Measurements from ENCODE around the gene MUC3A.

MUC3A gene

GRCh38 chr7:100946111-100946510 lies 3.2 kb upstream of the MUC3A start:
- no peaks in the 10 kb centered on the region for H3K9me3 ChIP-seq (ENCODE audit: insufficient read depth, low read length, severe bottlenecking)
- H3K4me2 ChIP-seq (ENCODE audit: insufficient read depth, low read length): no peak overlapping the region
- no peak overlapping the region for H3K9ac ChIP-seq (ENCODE audit: low read depth, low read length)
- H3K36me3 ChIP-seq (ENCODE audit: insufficient read depth, low read length): no peaks in the 10 kb centered on the region
- no peak overlapping the region for H3K4me3 ChIP-seq (ENCODE audit: low read depth in 1 of 2, low read length in 2 of 2)
- no peaks in the 10 kb centered on the region for H3K4me1 ChIP-seq (ENCODE audit: insufficient read depth, low read length)
- no peaks in the 10 kb centered on the region for H4K20me1 ChIP-seq (ENCODE audit: insufficient read depth, low read length)
- H3K27ac ChIP-seq (ENCODE audit: low read length): no peak overlapping the region
- ATAC-seq (ENCODE audit: insufficient read depth, low read depth) (no peak), DNase-seq (no peak)
- peaks cover 4% of the 10 kb centered on the region for H3K27me3 ChIP-seq (ENCODE audit: insufficient read depth, low read length, poor library complexity)
- H2AFZ ChIP-seq (ENCODE audit: low read depth, low read length): no peak overlapping the region
- H3K79me2 ChIP-seq (ENCODE audit: insufficient read depth, low read length): no peaks in the 10 kb centered on the region
- TF ChIP-seq CTCF (IDR thresholded peaks at IDR 0.05; ENCODE audit: borderline replicate concordance, extremely low read depth, low read length, poor library complexity, severe bottlenecking): no peak
- TF ChIP-seq EZH2 (IDR thresholded peaks at IDR 0.05; ENCODE audit: borderline replicate concordance, low read depth, low read length, severe bottlenecking): no peak

- no peak overlapping the region for H3K9ac ChIP-seq (ENCODE audit: low read depth, low read length)
These were observed 2.5 kb upstream of the MUC3A start for GRCh38 chr7:100946766-100947365.

GRCh38 chr7:100947792-100948191 lies 1.5 kb upstream of the MUC3A start:
- DNase-seq (no peak), ATAC-seq (ENCODE audit: insufficient read depth, low read depth) (no peak)
- H3K79me2 ChIP-seq (ENCODE audit: insufficient read depth, low read length): no peaks in the 10 kb centered on the region
- H3K4me3 ChIP-seq (ENCODE audit: low read depth in 1 of 2, low read length in 2 of 2): no peak overlapping the region
- H3K9ac ChIP-seq (ENCODE audit: low read depth, low read length): no peak overlapping the region
- no peaks in the 10 kb centered on the region for H3K36me3 ChIP-seq (ENCODE audit: insufficient read depth, low read length)
- no peaks in the 10 kb centered on the region for H3K4me1 ChIP-seq (ENCODE audit: insufficient read depth, low read length)
- H2AFZ ChIP-seq (ENCODE audit: low read depth, low read length): no peak overlapping the region
- peaks cover 10% of the 10 kb centered on the region for H3K27me3 ChIP-seq (ENCODE audit: insufficient read depth, low read length, poor library complexity)
- TF ChIP-seq CTCF (IDR thresholded peaks at IDR 0.05; ENCODE audit: borderline replicate concordance, extremely low read depth, low read length, poor library complexity, severe bottlenecking) (no peak), EZH2 (IDR thresholded peaks at IDR 0.05; ENCODE audit: borderline replicate concordance, low read depth, low read length, severe bottlenecking) (no peak)
- no peak overlapping the region for H3K4me2 ChIP-seq (ENCODE audit: insufficient read depth, low read length)
- no peak overlapping the region for H3K27ac ChIP-seq (ENCODE audit: low read length)
- no peaks in the 10 kb centered on the region for H3K9me3 ChIP-seq (ENCODE audit: insufficient read depth, low read length, severe bottlenecking)
- H4K20me1 ChIP-seq (ENCODE audit: insufficient read depth, low read length): no peaks in the 10 kb centered on the region

More at GRCh38 chr7:100946766-100947365, 2.5 kb upstream of the MUC3A start:
- Histone ChIP-seq H3K36me3 (ENCODE audit: insufficient read depth, low read length) (no peaks in the 10 kb centered on the region), H3K27me3 (ENCODE audit: insufficient read depth, low read length, poor library complexity) (peaks cover 9% of the 10 kb centered on the region), H3K4me2 (ENCODE audit: insufficient read depth, low read length) (no peak overlapping the region), H3K9me3 (ENCODE audit: insufficient read depth, low read length, severe bottlenecking) (no peaks in the 10 kb centered on the region), H4K20me1 (ENCODE audit: insufficient read depth, low read length) (no peaks in the 10 kb centered on the region), H3K4me1 (ENCODE audit: insufficient read depth, low read length) (no peaks in the 10 kb centered on the region), H3K79me2 (ENCODE audit: insufficient read depth, low read length) (no peaks in the 10 kb centered on the region), H2AFZ (ENCODE audit: low read depth, low read length) (no peak overlapping the region), H3K4me3 (ENCODE audit: low read depth in 1 of 2, low read length in 2 of 2) (no peak overlapping the region), H3K27ac (ENCODE audit: low read length) (no peak overlapping the region)
- no peak for TF ChIP-seq EZH2 (IDR thresholded peaks at IDR 0.05; ENCODE audit: borderline replicate concordance, low read depth, low read length, severe bottlenecking)
- no peak for TF ChIP-seq CTCF (IDR thresholded peaks at IDR 0.05; ENCODE audit: borderline replicate concordance, extremely low read depth, low read length, poor library complexity, severe bottlenecking)
- ATAC-seq (ENCODE audit: insufficient read depth, low read depth): no peak
- DNase-seq: no peak

All from DND-41 (cell line).